ENCODE results near the gene ADPRM. TPM values are rescaled to one million over a fixed set of nuclear protein-coding genes. Genes with fewer than 3 reads are reported as not detected.

ADPRM gene
- total RNA-seq, 1 donor from 2014 or later, result 9.4 TPM

DNA sequence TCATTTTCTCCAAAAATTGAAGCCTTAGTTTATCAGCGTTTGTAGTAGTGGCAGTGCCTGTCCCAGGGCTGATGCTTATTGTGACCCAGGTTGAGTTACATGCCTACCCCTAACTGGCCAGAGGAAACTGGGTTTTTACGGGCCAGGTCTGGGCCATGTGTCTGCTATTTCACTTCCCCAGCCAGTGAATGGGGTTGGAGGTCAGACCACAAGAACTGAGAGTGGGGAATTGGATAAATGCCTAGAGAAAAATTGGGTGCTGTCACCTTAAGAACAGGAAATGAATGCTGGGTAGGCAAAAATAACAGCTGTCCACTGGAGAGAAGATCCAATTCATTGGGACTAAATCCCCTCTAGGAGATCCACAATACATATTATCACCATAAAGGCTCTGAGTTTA lies 5.2 kb downstream of the ADPRM start:
- intact Hi-C loops (cut with DNase I), result no loop called here
- H3K36me3 ChIP-seq, result peaks cover 29% of the 10 kb centered on the region
- H3K4me3 ChIP-seq, result no peak overlapping the region
- no peaks in the 10 kb centered on the region for H3K9me3 ChIP-seq
- H3K4me1 ChIP-seq, result peaks cover 23% of the 10 kb centered on the region
- DNase-seq (no peak), ATAC-seq (peak in 1 of 2 donors; percentile 43)
- no peak overlapping the region for H3K27ac ChIP-seq
- H3K27me3 ChIP-seq (ENCODE audit: low read depth), result no peaks in the 10 kb centered on the region
- TF ChIP-seq, protein P1, sequence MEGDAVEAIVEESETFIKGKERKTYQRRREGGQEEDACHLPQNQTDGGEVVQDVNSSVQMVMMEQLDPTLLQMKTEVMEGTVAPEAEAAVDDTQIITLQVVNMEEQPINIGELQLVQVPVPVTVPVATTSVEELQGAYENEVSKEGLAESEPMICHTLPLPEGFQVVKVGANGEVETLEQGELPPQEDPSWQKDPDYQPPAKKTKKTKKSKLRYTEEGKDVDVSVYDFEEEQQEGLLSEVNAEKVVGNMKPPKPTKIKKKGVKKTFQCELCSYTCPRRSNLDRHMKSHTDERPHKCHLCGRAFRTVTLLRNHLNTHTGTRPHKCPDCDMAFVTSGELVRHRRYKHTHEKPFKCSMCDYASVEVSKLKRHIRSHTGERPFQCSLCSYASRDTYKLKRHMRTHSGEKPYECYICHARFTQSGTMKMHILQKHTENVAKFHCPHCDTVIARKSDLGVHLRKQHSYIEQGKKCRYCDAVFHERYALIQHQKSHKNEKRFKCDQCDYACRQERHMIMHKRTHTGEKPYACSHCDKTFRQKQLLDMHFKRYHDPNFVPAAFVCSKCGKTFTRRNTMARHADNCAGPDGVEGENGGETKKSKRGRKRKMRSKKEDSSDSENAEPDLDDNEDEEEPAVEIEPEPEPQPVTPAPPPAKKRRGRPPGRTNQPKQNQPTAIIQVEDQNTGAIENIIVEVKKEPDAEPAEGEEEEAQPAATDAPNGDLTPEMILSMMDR (IDR thresholded peaks at IDR 0.05), result no peak

DNA sequence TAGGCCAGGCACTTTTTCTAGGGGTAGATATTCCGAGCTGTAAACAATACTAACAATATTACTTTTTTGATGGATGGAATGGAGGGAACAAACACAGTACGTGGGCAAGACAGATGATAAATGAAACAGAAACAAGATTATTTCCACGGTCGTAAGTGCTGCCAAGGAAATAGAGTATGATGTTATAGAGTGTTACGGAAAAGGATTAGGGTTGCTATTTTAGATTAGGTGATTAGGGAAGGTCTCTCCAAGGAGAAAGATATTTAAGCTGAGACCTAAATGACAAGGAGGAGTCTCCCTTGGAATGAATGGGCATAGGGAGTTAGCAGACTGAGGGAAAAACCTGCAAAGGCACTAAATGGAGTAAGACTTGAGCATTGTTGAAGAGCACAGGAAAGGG lies 8.3 kb downstream of the ADPRM start:
- Histone ChIP-seq H3K36me3 (peaks cover 59% of the 10 kb centered on the region), H3K27ac (no peak overlapping the region), H3K27me3 (ENCODE audit: low read depth) (no peaks in the 10 kb centered on the region), H3K4me1 (peaks cover 11% of the 10 kb centered on the region), H3K9me3 (no peaks in the 10 kb centered on the region), H3K4me3 (no peak overlapping the region)
- no peak for DNase-seq
- TF ChIP-seq, protein P1 (IDR thresholded peaks at IDR 0.05), result no peak
- intact Hi-C loops (cut with DNase I), result no loop called here
- ATAC-seq, result no peak

DNA sequence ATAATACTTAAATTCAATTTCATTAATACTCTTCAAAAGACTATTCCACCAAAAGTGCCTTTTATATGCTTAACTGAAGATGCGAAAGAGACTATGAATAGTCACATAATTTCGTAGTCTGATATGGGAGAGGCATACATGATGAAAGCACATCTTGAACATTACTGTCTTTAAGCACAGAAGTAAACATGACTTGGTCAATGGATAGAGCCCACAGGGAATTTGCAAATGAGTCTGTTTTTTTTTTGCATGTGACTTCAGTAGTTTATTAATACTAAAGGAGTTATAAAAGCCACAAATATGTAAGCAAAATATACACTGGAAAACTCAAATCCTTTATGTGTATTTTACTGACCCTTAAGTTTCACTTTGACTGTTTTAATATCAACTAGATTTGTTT lies 15.9 kb downstream of the ADPRM start:
- H3K27me3 ChIP-seq (ENCODE audit: low read depth), result no peaks in the 10 kb centered on the region
- intact Hi-C loops (cut with DNase I), result no loop called here
- H3K9me3 ChIP-seq, result no peaks in the 10 kb centered on the region
- no peak overlapping the region for H3K4me3 ChIP-seq
- H3K27ac ChIP-seq, result no peak overlapping the region
- no peak for DNase-seq
- H3K36me3 ChIP-seq, result peaks cover 53% of the 10 kb centered on the region
- TF ChIP-seq, protein P1 (IDR thresholded peaks at IDR 0.05), result no peak
- ATAC-seq, result no peak
- no peaks in the 10 kb centered on the region for H3K4me1 ChIP-seq

DNA sequence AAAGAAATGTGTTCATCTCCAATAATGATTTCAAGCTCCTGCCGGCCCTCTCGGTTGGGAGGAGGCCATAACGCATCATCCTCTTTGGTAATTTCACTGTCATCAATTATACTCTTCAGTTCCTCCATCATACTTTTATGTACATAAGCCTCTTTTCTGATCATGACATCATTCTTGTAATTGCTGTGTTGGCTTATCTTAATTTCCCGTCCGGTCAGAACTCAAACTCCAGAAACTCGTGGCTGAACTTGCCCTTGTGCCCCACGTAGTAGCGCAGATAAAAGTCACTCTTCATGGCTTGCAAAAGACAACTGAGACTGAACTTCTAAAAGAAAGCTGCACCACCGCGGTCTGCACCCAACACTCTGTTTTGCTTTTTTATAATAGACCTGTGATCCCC lies 18.8 kb downstream of the ADPRM start:
- no peak overlapping the region for H3K4me3 ChIP-seq
- TF ChIP-seq, protein P1 (IDR thresholded peaks at IDR 0.05), result no peak

DNA sequence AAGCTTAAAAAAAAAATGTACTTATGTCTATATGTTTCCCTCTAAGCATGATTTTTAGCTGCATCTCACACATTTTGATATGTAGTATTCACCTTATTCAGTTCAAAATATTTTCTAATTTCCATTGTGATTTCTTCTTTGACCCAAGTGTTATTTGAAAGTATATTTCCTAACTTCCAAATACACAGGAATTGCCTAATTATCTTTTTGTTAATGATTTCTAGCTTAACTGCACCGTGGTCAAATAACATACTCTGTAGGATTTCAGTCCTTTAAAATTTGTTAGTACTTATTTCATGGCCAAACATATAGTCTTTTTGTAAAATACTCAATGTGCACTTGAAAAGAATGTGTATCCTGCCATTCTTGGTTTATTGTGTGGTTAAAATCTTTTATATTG lies 21.2 kb downstream of the ADPRM start:
- intact Hi-C loops (cut with DNase I), result no loop called here

More for the DNA sequence above, 18.8 kb downstream of the ADPRM start:
- DNase-seq (no peak), ATAC-seq (no peak)
- intact Hi-C loops (cut with DNase I), result no loop called here
- H3K36me3 ChIP-seq, result peaks cover 26% of the 10 kb centered on the region
- no peak overlapping the region for H3K27ac ChIP-seq
- no peaks in the 10 kb centered on the region for H3K4me1 ChIP-seq
- H3K27me3 ChIP-seq (ENCODE audit: low read depth), result no peaks in the 10 kb centered on the region
- H3K9me3 ChIP-seq, result no peaks in the 10 kb centered on the region

More for the DNA sequence above, 21.2 kb downstream of the ADPRM start:
- no peaks in the 10 kb centered on the region for H3K27me3 ChIP-seq (ENCODE audit: low read depth)
- no peak overlapping the region for H3K27ac ChIP-seq
- H3K9me3 ChIP-seq, result no peaks in the 10 kb centered on the region
- ATAC-seq, result no peak
- peaks cover 11% of the 10 kb centered on the region for H3K36me3 ChIP-seq
- H3K4me3 ChIP-seq, result no peak overlapping the region
- no peak for DNase-seq
- TF ChIP-seq, protein P1 (IDR thresholded peaks at IDR 0.05), result no peak
- no peaks in the 10 kb centered on the region for H3K4me1 ChIP-seq
